Stimulated activated naive CD8-positive, alpha-beta T cell treated with anti-CD3 and anti-CD28 coated beads, Interleukin-15, Interleukin-2, amounts not matched to agents 100 ng/mL and 50 ng/mL, for 24 hours (primary cell): ENCODE measurements around the gene C11orf97.
A peak's percentile ranks its signal among the peaks of the same experiment; 100 is the strongest.
"Not testable (repeated sequence)": the region's sequence is repeated elsewhere in the genome, so short reads cannot be mapped to it uniquely, and the experiment has no call there.

Source experiments
- H3K27ac Mint-ChIP-seq: one replicate; pipeline ENCODE4 v1.8.0; 2021; ENCODE audit warnings: mild to moderate bottlenecking, mixed read lengths
- H3K27me3 Mint-ChIP-seq: one replicate; pipeline ENCODE4 v1.8.0; 2021; ENCODE audit warnings: mixed read lengths
- H3K36me3 Mint-ChIP-seq: one replicate; pipeline ENCODE4 v1.8.0; 2021; ENCODE audit warnings: low read depth, mixed read lengths
- H3K4me1 Mint-ChIP-seq: one replicate; pipeline ENCODE4 v1.8.0; 2021; ENCODE audit warnings: low read depth, mixed read lengths
- H3K4me3 Mint-ChIP-seq: one replicate; pipeline ENCODE4 v1.8.0; 2021; ENCODE audit warnings: mild to moderate bottlenecking, mixed read lengths
- H3K9me3 Mint-ChIP-seq: one replicate; pipeline ENCODE4 v1.8.0; 2021; ENCODE audit warnings: mixed read lengths

Gene C11orf97

GRCh38 chr11:94537031-94537600 lies 24.9 kb downstream of the C11orf97 start:
- H3K36me3 Mint-ChIP-seq, result no peaks in the 10 kb centered on the region
- H3K9me3 Mint-ChIP-seq, result no peaks in the 10 kb centered on the region
- peaks cover 25% of the 10 kb centered on the region for H3K27me3 Mint-ChIP-seq
- H3K27ac Mint-ChIP-seq, result no peak overlapping the region
- no peaks in the 10 kb centered on the region for H3K4me1 Mint-ChIP-seq
- H3K4me3 Mint-ChIP-seq, result no peak overlapping the region

- Mint-ChIP-seq H3K36me3 (no peaks in the 10 kb centered on the region), H3K27ac (no peak overlapping the region), H3K4me1 (peaks cover 8% of the 10 kb centered on the region), H3K27me3 (peaks cover 15% of the 10 kb centered on the region), H3K4me3 (no peak overlapping the region), H3K9me3 (no peaks in the 10 kb centered on the region)
Observed at GRCh38 chr11:94539420-94539819, 27.2 kb downstream of the C11orf97 start.

DNA sequence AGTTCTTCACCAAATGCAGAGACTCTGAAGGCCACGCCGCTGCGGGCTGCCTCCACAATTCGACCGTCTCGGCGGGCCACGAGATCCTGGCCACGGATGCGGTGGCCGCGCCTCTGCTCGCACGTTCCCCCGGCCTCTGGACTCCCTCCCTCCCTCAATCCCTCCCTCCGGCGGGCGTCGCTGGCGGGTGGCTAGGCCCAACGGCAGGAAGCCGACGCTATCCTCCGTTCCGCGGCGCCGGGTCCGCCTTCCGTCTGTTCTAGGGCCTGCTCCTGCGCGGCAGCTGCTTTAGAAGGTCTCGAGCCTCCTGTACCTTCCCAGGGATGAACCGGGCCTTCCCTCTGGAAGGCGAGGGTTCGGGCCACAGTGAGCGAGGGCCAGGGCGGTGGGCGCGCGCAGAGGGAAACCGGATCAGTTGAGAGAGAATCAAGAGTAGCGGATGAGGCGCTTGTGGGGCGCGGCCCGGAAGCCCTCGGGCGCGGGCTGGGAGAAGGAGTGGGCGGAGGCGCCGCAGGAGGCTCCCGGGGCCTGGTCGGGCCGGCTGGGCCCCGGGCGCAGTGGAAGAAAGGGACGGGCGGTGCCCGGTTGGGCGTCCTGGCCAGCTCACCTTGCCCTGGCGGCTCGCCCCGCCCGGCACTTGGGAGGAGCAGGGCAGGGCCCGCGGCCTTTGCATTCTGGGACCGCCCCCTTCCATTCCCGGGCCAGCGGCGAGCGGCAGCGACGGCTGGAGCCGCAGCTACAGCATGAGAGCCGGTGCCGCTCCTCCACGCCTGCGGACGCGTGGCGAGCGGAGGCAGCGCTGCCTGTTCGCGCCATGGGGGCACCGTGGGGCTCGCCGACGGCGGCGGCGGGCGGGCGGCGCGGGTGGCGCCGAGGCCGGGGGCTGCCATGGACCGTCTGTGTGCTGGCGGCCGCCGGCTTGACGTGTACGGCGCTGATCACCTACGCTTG lies 31.7 kb downstream of the C11orf97 start, which contains the start of gene FUT4:
FUT4 (plus strand) TSS at position 227 of the 951 bp plus-strand sequence; CDS start at position 440, 213 bp downstream.
- peak within 1 kb of the TSS; percentile 97 for H3K27ac Mint-ChIP-seq
- H3K36me3 Mint-ChIP-seq, result peaks cover 4% of the 10 kb centered on the region
- H3K27me3 Mint-ChIP-seq, result no peaks in the 10 kb centered on the region
- peak within 1 kb of the TSS; percentile 96 for H3K4me3 Mint-ChIP-seq
- no peaks in the 10 kb centered on the region for H3K9me3 Mint-ChIP-seq
- H3K4me1 Mint-ChIP-seq, result peaks cover 35% of the 10 kb centered on the region

DNA sequence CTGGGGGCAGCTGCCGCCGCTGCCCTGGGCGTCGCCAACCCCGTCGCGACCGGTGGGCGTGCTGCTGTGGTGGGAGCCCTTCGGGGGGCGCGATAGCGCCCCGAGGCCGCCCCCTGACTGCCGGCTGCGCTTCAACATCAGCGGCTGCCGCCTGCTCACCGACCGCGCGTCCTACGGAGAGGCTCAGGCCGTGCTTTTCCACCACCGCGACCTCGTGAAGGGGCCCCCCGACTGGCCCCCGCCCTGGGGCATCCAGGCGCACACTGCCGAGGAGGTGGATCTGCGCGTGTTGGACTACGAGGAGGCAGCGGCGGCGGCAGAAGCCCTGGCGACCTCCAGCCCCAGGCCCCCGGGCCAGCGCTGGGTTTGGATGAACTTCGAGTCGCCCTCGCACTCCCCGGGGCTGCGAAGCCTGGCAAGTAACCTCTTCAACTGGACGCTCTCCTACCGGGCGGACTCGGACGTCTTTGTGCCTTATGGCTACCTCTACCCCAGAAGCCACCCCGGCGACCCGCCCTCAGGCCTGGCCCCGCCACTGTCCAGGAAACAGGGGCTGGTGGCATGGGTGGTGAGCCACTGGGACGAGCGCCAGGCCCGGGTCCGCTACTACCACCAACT lies 32.5 kb downstream of the C11orf97 start:
- no peaks in the 10 kb centered on the region for H3K27me3 Mint-ChIP-seq
- H3K9me3 Mint-ChIP-seq, result no peaks in the 10 kb centered on the region
- peaks cover 4% of the 10 kb centered on the region for H3K36me3 Mint-ChIP-seq
- H3K27ac Mint-ChIP-seq, result peak overlapping the region; percentile 6
- peaks cover 35% of the 10 kb centered on the region for H3K4me1 Mint-ChIP-seq
- H3K4me3 Mint-ChIP-seq, result peak overlapping the region; percentile 78

DNA sequence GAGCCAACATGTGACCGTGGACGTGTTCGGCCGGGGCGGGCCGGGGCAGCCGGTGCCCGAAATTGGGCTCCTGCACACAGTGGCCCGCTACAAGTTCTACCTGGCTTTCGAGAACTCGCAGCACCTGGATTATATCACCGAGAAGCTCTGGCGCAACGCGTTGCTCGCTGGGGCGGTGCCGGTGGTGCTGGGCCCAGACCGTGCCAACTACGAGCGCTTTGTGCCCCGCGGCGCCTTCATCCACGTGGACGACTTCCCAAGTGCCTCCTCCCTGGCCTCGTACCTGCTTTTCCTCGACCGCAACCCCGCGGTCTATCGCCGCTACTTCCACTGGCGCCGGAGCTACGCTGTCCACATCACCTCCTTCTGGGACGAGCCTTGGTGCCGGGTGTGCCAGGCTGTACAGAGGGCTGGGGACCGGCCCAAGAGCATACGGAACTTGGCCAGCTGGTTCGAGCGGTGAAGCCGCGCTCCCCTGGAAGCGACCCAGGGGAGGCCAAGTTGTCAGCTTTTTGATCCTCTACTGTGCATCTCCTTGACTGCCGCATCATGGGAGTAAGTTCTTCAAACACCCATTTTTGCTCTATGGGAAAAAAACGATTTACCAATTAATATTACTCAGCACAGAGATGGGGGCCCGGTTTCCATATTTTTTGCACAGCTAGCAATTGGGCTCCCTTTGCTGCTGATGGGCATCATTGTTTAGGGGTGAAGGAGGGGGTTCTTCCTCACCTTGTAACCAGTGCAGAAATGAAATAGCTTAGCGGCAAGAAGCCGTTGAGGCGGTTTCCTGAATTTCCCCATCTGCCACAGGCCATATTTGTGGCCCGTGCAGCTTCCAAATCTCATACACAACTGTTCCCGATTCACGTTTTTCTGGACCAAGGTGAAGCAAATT lies 33.3 kb downstream of the C11orf97 start:
- Mint-ChIP-seq H3K9me3 (no peaks in the 10 kb centered on the region), H3K4me1 (peaks cover 35% of the 10 kb centered on the region), H3K27me3 (no peaks in the 10 kb centered on the region), H3K27ac (peak overlapping the region; percentile 42), H3K36me3 (peaks cover 6% of the 10 kb centered on the region), H3K4me3 (peak overlapping the region; percentile 78)

GRCh38 chr11:94546162-94546470 lies 33.9 kb downstream of the C11orf97 start:
- Mint-ChIP-seq H3K36me3 (peaks cover 9% of the 10 kb centered on the region), H3K9me3 (no peaks in the 10 kb centered on the region), H3K27me3 (no peaks in the 10 kb centered on the region), H3K4me3 (peak overlapping the region; percentile 78), H3K4me1 (peaks cover 35% of the 10 kb centered on the region), H3K27ac (no peak overlapping the region)

DNA sequence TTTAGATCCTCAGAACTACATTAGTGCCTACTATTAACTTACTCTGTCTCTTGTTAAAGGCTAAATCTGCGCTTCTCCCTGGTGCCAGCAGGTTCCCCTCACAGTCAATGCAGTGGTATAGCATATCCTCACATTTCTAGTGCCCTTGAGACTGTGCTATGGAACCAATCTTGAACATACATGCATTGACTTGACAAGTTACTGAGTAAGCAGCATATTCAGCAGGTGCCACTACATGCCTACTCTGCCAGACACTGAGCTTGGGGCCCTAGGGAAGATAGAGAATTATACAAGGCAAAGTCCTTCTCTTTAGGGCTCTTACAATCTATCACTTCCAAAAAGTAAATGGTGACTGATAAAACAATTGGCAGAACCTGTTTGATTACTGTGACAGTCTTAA lies 34.6 kb downstream of the C11orf97 start:
- Mint-ChIP-seq H3K4me3 (peak overlapping the region; percentile 43), H3K27me3 (no peaks in the 10 kb centered on the region), H3K36me3 (peaks cover 9% of the 10 kb centered on the region), H3K4me1 (peaks cover 35% of the 10 kb centered on the region), H3K27ac (no peak overlapping the region), H3K9me3 (no peaks in the 10 kb centered on the region)

- H3K36me3 Mint-ChIP-seq, result peaks cover 9% of the 10 kb centered on the region
- no peaks in the 10 kb centered on the region for H3K27me3 Mint-ChIP-seq
- no peak overlapping the region for H3K27ac Mint-ChIP-seq
- no peak overlapping the region for H3K4me3 Mint-ChIP-seq
- peaks cover 27% of the 10 kb centered on the region for H3K4me1 Mint-ChIP-seq
- no peaks in the 10 kb centered on the region for H3K9me3 Mint-ChIP-seq
Observed at GRCh38 chr11:94549146-94549545, 36.9 kb downstream of the C11orf97 start.

GRCh38 chr11:94550513-94550912 lies 38.3 kb downstream of the C11orf97 start:
- Mint-ChIP-seq H3K4me3 (no peak overlapping the region), H3K27ac (no peak overlapping the region), H3K9me3 (no peaks in the 10 kb centered on the region), H3K36me3 (peaks cover 9% of the 10 kb centered on the region), H3K4me1 (peaks cover 22% of the 10 kb centered on the region), H3K27me3 (no peaks in the 10 kb centered on the region)

- Mint-ChIP-seq H3K36me3 (peaks cover 5% of the 10 kb centered on the region), H3K27ac (no peak overlapping the region), H3K4me1 (no peaks in the 10 kb centered on the region)
Observed at GRCh38 chr11:94553938-94554337, 41.7 kb downstream of the C11orf97 start.

GRCh38 chr11:94555752-94556329 lies 43.6 kb downstream of the C11orf97 start:
- H3K36me3 Mint-ChIP-seq, H3K4me1 Mint-ChIP-seq, H3K9me3 Mint-ChIP-seq, H3K27me3 Mint-ChIP-seq, H3K4me3 Mint-ChIP-seq, H3K27ac Mint-ChIP-seq: not testable (repeated sequence)

More at GRCh38 chr11:94553938-94554337, 41.7 kb downstream of the C11orf97 start:
- Mint-ChIP-seq H3K4me3 (no peak overlapping the region), H3K27me3 (no peaks in the 10 kb centered on the region), H3K9me3 (no peaks in the 10 kb centered on the region)

DNA sequence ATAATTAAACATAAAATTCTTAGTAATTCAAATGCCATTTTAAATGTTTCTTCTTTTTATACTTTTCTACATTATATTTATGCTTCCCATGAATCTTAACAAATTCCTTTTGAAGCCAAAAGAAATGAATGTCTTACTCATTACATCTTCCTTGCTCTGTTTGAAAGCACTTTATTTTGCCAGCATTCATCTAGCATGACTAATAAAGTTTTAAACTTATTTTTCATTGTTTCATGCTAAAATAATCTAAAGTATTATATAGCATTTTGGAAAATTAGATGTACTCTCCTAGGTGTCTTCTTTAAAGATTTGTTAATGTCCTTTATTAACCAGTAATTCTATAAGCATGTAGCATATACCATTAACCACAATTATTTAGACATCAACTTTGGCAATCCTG lies 45.2 kb downstream of the C11orf97 start:
- no peak overlapping the region for H3K27ac Mint-ChIP-seq
- H3K36me3 Mint-ChIP-seq, result no peaks in the 10 kb centered on the region

GRCh38 chr11:94557992-94558391 lies 45.7 kb downstream of the C11orf97 start:
- H3K4me3 Mint-ChIP-seq, result no peak overlapping the region
- no peaks in the 10 kb centered on the region for H3K27me3 Mint-ChIP-seq
- H3K36me3 Mint-ChIP-seq, result no peaks in the 10 kb centered on the region
- no peak overlapping the region for H3K27ac Mint-ChIP-seq
- H3K9me3 Mint-ChIP-seq, result no peaks in the 10 kb centered on the region
- no peaks in the 10 kb centered on the region for H3K4me1 Mint-ChIP-seq

More for the DNA sequence above, 45.2 kb downstream of the C11orf97 start:
- H3K9me3 Mint-ChIP-seq, result no peaks in the 10 kb centered on the region
- no peaks in the 10 kb centered on the region for H3K4me1 Mint-ChIP-seq
- no peaks in the 10 kb centered on the region for H3K27me3 Mint-ChIP-seq
- H3K4me3 Mint-ChIP-seq, result no peak overlapping the region

DNA sequence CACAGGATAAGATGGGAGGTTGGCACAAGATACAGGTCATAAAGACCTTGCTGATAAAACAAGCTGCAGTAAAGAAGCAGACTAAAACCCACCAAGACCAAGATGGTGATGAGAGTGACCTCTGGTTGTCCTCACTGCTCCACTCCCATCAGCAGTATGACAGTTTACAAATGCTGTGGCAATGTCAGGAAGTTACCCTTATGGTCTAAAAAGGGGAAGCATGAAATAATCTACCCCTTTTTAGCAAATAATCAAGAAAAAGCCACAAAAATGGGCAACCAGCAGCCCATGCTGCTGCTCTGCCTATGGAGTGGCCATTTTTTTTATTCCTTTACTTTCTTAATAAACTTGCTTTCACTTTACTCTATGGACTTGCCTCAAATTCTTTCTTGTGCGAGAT lies 46.2 kb downstream of the C11orf97 start:
- Mint-ChIP-seq H3K4me3 (no peak overlapping the region), H3K27me3 (no peaks in the 10 kb centered on the region), H3K27ac (no peak overlapping the region), H3K9me3 (no peaks in the 10 kb centered on the region), H3K36me3 (no peaks in the 10 kb centered on the region), H3K4me1 (no peaks in the 10 kb centered on the region)
